ENCODE data around the gene SLC2A11. TPM values are rescaled to one million over a fixed set of nuclear protein-coding genes. Genes with fewer than 3 reads are reported as not detected.
"Not testable (repeated sequence)": the region's sequence is repeated elsewhere in the genome, so short reads cannot be mapped to it uniquely, and the experiment has no call there.

SLC2A11 gene
- total RNA-seq, 1 donor from 2014 or later: not detected

- Histone ChIP-seq H3K36me3 (peaks cover 15% of the 10 kb centered on the region in 2 donors), H3K27ac (no peak overlapping the region), H3K27me3 (no peaks in the 10 kb centered on the region), H3K4me3 (no peak overlapping the region), H3K9me3 (no peaks in the 10 kb centered on the region), H3K4me1 (peaks cover 4 to 16% of the 10 kb centered on the region in 2 donors)
- intact Hi-C loops (cut with DNase I): loop anchor here (10.0 kb wide), 2 partner anchors 377 to 1667 kb away; partner anchors contain the start of genes GRK3 and SPECC1L
- TF ChIP-seq CTCF (IDR thresholded peaks at IDR 0.05): no peak
- no peak for DNase-seq (ENCODE audit: low spot score in 2 of 2)
Measured at GRCh38 chr22:23898006-23898974, 40.6 kb downstream of the SLC2A11 start.

- intact Hi-C loops (cut with DNase I): loop anchor here (10.0 kb wide), 2 partner anchors 376 to 1666 kb away; partner anchors contain the start of genes GRK3 and SPECC1L
- no peak for TF ChIP-seq CTCF (IDR thresholded peaks at IDR 0.05)
- Histone ChIP-seq H3K9me3 (no peaks in the 10 kb centered on the region), H3K27ac (no peak overlapping the region), H3K4me3 (no peak overlapping the region), H3K36me3 (peaks cover 15% of the 10 kb centered on the region in 2 donors), H3K27me3 (no peaks in the 10 kb centered on the region), H3K4me1 (peaks cover 0 to 11% of the 10 kb centered on the region in 2 donors)
- no peak for DNase-seq (ENCODE audit: low spot score in 2 of 2)
Measured at GRCh38 chr22:23899042-23899745, 41.5 kb downstream of the SLC2A11 start.

GRCh38 chr22:23900227-23900626, 42.6 kb downstream of the SLC2A11 start:
- H3K4me1 ChIP-seq; H3K4me3 ChIP-seq; H3K27me3 ChIP-seq; H3K27ac ChIP-seq; H3K9me3 ChIP-seq; intact Hi-C loops (cut with DNase I); DNase-seq (ENCODE audit: low spot score in 2 of 2): not testable (repeated sequence)
- H3K36me3 ChIP-seq: peaks cover 15% of the 10 kb centered on the region in 2 donors

- no peaks in the 10 kb centered on the region for H3K27me3 ChIP-seq
- H3K36me3 ChIP-seq: peaks cover 6 to 9% of the 10 kb centered on the region in 2 donors
- no peak for TF ChIP-seq CTCF (IDR thresholded peaks at IDR 0.05)
- H3K9me3 ChIP-seq: no peaks in the 10 kb centered on the region
- intact Hi-C loops (cut with DNase I): no loop called here
- H3K27ac ChIP-seq: no peak overlapping the region
- no peaks in the 10 kb centered on the region for H3K4me1 ChIP-seq
- no peak overlapping the region for H3K4me3 ChIP-seq
- DNase-seq (ENCODE audit: low spot score in 2 of 2): no peak
Measured at GRCh38 chr22:23901600-23901999, 43.9 kb downstream of the SLC2A11 start.

- H3K4me3 ChIP-seq: no peak overlapping the region
- intact Hi-C loops (cut with DNase I): no loop called here
- H3K27ac ChIP-seq: no peak overlapping the region
Measured at GRCh38 chr22:23903328-23903971, 45.8 kb downstream of the SLC2A11 start.

More at GRCh38 chr22:23903328-23903971, 45.8 kb downstream of the SLC2A11 start:
- DNase-seq (ENCODE audit: low spot score in 2 of 2): no peak
- no peaks in the 10 kb centered on the region for H3K36me3 ChIP-seq
- no peak for TF ChIP-seq CTCF (IDR thresholded peaks at IDR 0.05)
- H3K9me3 ChIP-seq: no peaks in the 10 kb centered on the region
- H3K27me3 ChIP-seq: no peaks in the 10 kb centered on the region
- no peaks in the 10 kb centered on the region for H3K4me1 ChIP-seq

All from ascending aorta (tissue), 2 donors.